Ascending aorta (tissue), 2 donors: ENCODE data around the gene MAPK10. TPM values are rescaled to one million over a fixed set of nuclear protein-coding genes. Genes with fewer than 3 reads are reported as not detected.
A peak's percentile ranks its signal among the peaks of the same experiment; 100 is the strongest.

ENCODE experiments used
- DNase-seq, 2 donors: peaks; one replicate each; pipeline ENCODE4 v3.0.0-alpha.2; 2019; ENCODE audit warnings: low spot score in 2 of 2
- H3K27ac ChIP-seq, 2 donors: fragments of 200-600 bp; sonication (generic); one replicate each; pipeline ENCODE4 v1.5.1; 2016 to 2017; ENCODE audit warnings: mild to moderate bottlenecking in 1 of 2
- H3K27me3 ChIP-seq: fragments of 200-600 bp; sonication (generic); one replicate; pipeline ENCODE4 v1.5.1; 2017
- H3K36me3 ChIP-seq, 2 donors: fragments of 200-600 bp; sonication (generic); one replicate each; pipeline ENCODE4 v1.5.1; 2016
- H3K4me1 ChIP-seq, 2 donors: fragments of 200-600 bp; sonication (generic); one replicate each; pipeline ENCODE4 v1.5.1; 2016 to 2017; ENCODE audit warnings: mild to moderate bottlenecking in 1 of 2
- H3K4me3 ChIP-seq, 2 donors: fragments of 200-600 bp; sonication (generic); one replicate each; pipeline ENCODE4 v1.5.1; 2016 to 2017; ENCODE audit warnings: mild to moderate bottlenecking in 1 of 2
- H3K9me3 ChIP-seq, 2 donors: fragments of 200-600 bp; sonication (generic); one replicate each; pipeline ENCODE4 v1.5.1; 2016
- intact Hi-C: fragments of 100-400 bp; cut with DNase I; formaldehyde crosslinking; loops from one replicate; pipeline ENCODE4 v1.15.1; 2023
- total RNA-seq: library from RNA; depleted of rRNA; stranded (reverse); fragments of >200 nt; gene quantifications from one replicate; pipeline ENCODE4 v1.1.0, GENCODE V29; 2016
- TF ChIP-seq, protein P1 (sequence below), 3 experiments: fragments of 200-600 bp in 2 of 3; fragments of 450-650 bp in 1 of 3; sonication (generic) in 2 of 3; IDR thresholded peaks; one replicate each; pipeline ENCODE4 v1.5.1; 2016 to 2019; ENCODE audit warnings: antibody characterized with exemption in 3 of 3, mild to moderate bottlenecking in 1 of 3, moderate library complexity in 1 of 3

Gene MAPK10
- 9.3 TPM for total RNA-seq

DNA sequence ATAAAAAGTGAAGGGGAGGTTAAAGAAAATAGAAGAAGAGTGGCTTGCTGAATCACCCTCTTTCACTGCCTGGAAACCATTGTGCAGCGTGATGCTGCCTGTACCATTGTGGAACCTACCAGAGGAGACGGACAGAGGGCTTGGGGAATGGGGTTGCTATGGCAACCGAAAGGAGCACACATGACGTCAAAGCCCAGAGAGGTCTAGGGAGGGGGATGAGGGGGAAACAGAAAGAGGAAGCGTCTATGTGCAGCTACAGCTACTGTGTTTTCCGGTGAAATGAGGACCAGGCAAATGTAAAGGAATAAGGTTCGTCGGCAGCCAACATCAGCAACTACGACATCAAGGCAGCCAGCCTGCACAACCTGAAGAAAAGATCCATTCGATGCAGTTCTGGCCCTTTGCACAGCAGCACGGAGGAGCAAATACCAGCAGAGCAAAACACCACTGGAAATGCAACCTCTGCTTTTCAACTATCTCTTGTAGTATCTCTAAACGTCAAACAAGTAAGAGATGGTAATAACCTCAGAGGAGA is at the start of gene MAPK10:
Gene MAPK10 (minus strand): TSS at position 110 of the 535 bp plus-strand sequence.
- H3K4me1 ChIP-seq: peaks cover 0 to 3% of the 10 kb centered on the region in 2 donors
- no peaks in the 10 kb centered on the region for H3K36me3 ChIP-seq
- TF ChIP-seq, protein P1, sequence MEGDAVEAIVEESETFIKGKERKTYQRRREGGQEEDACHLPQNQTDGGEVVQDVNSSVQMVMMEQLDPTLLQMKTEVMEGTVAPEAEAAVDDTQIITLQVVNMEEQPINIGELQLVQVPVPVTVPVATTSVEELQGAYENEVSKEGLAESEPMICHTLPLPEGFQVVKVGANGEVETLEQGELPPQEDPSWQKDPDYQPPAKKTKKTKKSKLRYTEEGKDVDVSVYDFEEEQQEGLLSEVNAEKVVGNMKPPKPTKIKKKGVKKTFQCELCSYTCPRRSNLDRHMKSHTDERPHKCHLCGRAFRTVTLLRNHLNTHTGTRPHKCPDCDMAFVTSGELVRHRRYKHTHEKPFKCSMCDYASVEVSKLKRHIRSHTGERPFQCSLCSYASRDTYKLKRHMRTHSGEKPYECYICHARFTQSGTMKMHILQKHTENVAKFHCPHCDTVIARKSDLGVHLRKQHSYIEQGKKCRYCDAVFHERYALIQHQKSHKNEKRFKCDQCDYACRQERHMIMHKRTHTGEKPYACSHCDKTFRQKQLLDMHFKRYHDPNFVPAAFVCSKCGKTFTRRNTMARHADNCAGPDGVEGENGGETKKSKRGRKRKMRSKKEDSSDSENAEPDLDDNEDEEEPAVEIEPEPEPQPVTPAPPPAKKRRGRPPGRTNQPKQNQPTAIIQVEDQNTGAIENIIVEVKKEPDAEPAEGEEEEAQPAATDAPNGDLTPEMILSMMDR (IDR thresholded peaks at IDR 0.05): no peak
- H3K9me3 ChIP-seq: no peaks in the 10 kb centered on the region
- H3K27me3 ChIP-seq: no peaks in the 10 kb centered on the region
- intact Hi-C loops: no loop called here
- peak within 1 kb of the TSS in 1 of 2 donors; percentile 23 for H3K4me3 ChIP-seq
- H3K27ac ChIP-seq: no peak within 1 kb of the TSS
- peak; percentile 51 to 72 for DNase-seq

DNA sequence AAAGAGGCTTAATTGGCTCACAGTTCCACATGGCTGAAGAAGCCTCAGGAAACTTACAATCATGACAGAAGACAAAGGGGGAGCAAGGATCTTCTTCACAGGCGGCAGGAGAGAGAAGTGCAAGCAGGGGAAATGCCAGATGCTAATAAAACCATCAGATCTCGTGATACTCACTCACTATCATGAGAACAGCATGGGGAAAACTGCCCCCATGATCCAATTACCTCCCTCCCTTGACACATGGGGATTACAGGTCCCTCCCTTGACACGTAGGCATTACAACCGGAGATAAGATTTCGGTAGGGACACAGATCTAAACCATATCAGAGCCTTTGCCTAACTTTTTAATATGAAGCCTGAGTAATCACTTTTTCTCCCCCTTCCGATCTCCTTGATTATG is 43.7 kb upstream of the MAPK10 start:
- Histone ChIP-seq H3K4me3 (no peak overlapping the region), H3K9me3 (peaks cover 0 to 5% of the 10 kb centered on the region in 2 donors), H3K27ac (no peak overlapping the region), H3K27me3 (no peaks in the 10 kb centered on the region), H3K4me1 (no peaks in the 10 kb centered on the region), H3K36me3 (no peaks in the 10 kb centered on the region)
- TF ChIP-seq, protein P1 (IDR thresholded peaks at IDR 0.05): no peak
- intact Hi-C loops: no loop called here
- DNase-seq: no peak

DNA sequence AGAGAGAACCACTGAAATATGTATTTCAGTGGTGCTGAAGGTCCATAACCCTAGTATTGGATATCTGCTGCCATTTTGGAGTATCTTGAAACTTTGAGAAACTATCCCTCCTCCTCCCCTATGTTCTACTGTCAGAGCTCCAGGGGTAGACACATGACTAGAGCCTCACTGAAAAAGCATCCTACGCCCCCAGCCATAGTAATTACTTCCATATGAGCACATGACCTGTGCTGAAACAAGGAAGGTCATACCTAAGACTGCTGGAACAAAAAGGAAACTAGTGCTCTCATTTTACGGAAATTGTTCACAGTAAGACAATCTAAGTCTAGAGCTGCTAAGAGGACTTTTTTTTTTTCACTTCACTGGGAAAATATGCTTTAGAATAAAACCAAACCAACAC is 42.0 kb upstream of the MAPK10 start:
- intact Hi-C loops: no loop called here
- Histone ChIP-seq H3K4me3 (no peak overlapping the region), H3K9me3 (no peaks in the 10 kb centered on the region), H3K27ac (no peak overlapping the region), H3K36me3 (no peaks in the 10 kb centered on the region), H3K27me3 (no peaks in the 10 kb centered on the region), H3K4me1 (no peaks in the 10 kb centered on the region)
- TF ChIP-seq, protein P1 (IDR thresholded peaks at IDR 0.05): no peak
- DNase-seq: no peak

DNA sequence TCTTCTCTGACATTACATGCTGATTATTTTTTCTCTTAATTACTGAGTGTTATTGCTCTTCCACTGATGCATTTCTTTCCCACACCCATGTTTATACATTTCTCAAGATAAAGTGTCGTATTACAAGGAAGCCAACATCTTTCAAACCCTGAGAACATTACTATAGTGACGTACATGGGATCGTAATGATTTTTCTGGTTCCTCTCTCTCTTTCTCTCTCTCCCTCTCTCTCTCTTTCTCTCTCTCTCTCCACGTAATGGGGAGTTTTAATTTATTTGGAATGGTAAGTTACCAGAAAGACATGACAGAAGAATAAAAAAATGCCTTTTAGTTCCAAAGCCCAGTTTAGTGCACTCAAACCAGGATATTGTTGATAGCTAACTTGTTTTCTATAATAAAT is 40.4 kb upstream of the MAPK10 start:
- TF ChIP-seq, protein P1 (IDR thresholded peaks at IDR 0.05): no peak
- no peaks in the 10 kb centered on the region for H3K4me1 ChIP-seq
- no peaks in the 10 kb centered on the region for H3K9me3 ChIP-seq
- H3K27ac ChIP-seq: no peak overlapping the region
- intact Hi-C loops: no loop called here
- H3K27me3 ChIP-seq: no peaks in the 10 kb centered on the region
- no peak overlapping the region for H3K4me3 ChIP-seq
- no peaks in the 10 kb centered on the region for H3K36me3 ChIP-seq
- DNase-seq: no peak

DNA sequence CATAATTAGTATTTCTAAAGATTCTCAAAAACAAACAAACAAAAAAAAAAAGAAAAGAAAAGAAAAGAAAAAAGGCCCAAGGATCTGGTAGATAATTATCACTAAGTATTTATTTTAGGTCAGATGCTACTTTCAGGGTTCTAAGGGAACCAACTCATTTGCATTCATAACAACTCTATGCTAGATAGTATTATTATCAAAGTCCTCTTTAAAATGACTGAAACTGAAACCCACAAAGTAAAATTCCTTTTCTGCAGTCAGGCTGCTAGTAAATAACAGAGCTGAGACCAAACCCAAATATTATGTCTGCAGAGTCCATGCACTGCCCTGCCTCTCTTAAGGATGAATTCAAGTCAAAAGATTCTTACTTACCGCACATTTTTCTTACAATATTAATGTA is 38.3 kb upstream of the MAPK10 start:
- Histone ChIP-seq H3K27ac (no peak overlapping the region), H3K27me3 (no peaks in the 10 kb centered on the region), H3K9me3 (no peaks in the 10 kb centered on the region), H3K4me3 (no peak overlapping the region), H3K4me1 (no peaks in the 10 kb centered on the region), H3K36me3 (no peaks in the 10 kb centered on the region)
- intact Hi-C loops: no loop called here
- no peak for DNase-seq
- TF ChIP-seq, protein P1 (IDR thresholded peaks at IDR 0.05): no peak

DNA sequence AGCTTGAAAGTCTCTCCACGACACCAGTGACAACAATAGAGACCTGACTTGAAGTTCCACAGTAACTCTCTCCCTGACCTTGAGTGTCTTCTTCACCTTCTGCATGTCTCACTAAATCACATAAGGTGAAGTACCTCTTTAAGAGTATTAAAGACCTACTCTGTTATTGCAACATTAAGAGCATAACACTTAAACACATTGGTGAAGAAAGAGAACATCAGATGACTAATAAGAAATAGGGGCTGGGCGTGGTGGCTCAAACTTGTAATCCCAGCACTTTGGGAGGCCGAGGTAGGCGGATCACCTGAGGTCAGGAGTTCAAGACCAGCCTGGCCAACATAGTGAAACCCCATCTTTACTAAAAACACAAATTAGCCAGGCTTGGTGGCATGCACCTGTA is 33.9 kb upstream of the MAPK10 start:
- H3K9me3 ChIP-seq: no peaks in the 10 kb centered on the region
- no peak for DNase-seq
- no peak overlapping the region for H3K4me3 ChIP-seq
- no peaks in the 10 kb centered on the region for H3K36me3 ChIP-seq
- H3K4me1 ChIP-seq: no peaks in the 10 kb centered on the region
- no peaks in the 10 kb centered on the region for H3K27me3 ChIP-seq
- no peak overlapping the region for H3K27ac ChIP-seq
- intact Hi-C loops: no loop called here
- TF ChIP-seq, protein P1 (IDR thresholded peaks at IDR 0.05): no peak
